DMS 273 (cell line): Measurements from ENCODE around the gene PRIMA1.

ENCODE experiments used
- DNase-seq: peaks from one replicate; lab custom pipeline; 2025; ENCODE audit not compliant: unreplicated experiment; lab: John Stamatoyannopoulos, UW

The PRIMA1 gene

DNA sequence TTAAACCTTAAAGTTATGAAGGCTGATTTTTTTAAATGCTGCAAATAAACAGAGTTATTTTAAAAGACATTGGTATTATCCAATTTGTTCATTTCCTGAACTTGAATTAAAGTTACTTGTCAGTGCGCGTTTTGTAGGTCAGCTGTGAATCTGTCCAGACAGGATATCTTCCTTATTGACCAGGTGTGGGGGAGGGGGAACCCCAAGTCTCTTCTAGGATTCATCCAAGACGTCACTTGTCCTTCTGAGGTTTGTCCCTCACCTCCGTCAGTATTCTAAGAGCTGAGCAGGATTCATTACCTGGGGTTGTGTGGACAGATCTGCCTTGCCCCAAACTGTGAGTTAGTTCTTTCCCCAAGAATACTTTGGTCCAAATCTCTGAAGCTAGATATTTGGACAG, 8.8 kb upstream of the PRIMA1 start:
- DNase-seq = no peak

GRCh38 chr14:93794756-93795155, 6.5 kb upstream of the PRIMA1 start:
- no peak for DNase-seq

DNA sequence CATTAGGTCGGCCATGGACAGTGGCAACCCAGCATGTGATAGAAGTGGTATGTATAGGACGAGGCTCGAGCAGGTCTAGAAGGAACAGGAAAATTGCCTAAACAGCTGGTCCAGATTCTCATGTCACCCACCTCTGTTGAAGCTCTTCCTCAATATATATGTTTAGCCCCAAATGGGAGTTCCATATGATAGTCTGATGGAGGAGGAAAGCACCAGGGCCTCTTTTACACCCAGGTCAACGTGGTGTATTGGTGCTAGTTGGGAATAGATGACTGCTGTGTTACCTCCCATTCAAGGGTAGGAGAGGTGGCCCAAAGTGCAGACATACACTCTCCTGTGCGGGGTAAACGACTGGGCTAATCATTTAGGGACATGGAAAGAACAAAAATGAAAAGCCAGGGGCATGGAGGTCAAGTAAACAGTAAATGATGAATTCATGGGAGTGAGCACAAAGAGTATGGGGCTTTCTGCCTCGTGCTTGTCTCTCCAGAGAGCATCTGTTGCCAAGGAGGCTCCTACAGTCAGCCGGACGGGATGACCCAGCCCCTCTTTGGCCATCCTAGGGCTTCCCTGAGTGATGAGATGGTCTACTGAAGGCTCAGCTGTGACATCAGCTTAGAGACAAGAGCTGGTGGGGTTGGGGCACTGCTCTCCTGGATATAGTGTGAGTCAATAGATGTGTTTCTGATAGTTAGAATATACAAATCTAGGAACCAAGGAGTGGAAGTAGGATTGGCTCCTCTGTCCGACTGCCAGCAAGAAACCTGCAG, 5.5 kb upstream of the PRIMA1 start:
- DNase-seq = no peak

DNA sequence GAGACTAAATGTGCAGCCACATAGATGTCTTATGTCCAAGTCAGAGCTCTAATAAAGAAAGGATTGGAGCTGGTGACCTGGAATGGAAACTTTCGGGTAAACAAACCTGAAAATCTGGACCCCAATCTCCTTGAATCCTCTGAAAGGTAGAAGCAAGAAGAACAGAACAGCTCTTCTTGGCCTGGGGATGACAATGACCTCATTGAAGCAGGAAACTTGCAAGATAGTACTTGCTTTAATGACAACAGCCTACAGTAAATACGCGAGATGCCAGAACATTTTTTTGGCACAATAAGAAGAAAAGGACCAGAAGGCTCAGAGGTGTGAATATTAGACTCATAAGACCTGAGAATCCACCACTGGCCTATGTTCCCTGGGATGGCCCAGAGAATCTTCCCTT, 4.1 kb upstream of the PRIMA1 start:
- no peak for DNase-seq

GRCh38 chr14:93790966-93791365, 2.7 kb upstream of the PRIMA1 start:
- no peak for DNase-seq

DNA sequence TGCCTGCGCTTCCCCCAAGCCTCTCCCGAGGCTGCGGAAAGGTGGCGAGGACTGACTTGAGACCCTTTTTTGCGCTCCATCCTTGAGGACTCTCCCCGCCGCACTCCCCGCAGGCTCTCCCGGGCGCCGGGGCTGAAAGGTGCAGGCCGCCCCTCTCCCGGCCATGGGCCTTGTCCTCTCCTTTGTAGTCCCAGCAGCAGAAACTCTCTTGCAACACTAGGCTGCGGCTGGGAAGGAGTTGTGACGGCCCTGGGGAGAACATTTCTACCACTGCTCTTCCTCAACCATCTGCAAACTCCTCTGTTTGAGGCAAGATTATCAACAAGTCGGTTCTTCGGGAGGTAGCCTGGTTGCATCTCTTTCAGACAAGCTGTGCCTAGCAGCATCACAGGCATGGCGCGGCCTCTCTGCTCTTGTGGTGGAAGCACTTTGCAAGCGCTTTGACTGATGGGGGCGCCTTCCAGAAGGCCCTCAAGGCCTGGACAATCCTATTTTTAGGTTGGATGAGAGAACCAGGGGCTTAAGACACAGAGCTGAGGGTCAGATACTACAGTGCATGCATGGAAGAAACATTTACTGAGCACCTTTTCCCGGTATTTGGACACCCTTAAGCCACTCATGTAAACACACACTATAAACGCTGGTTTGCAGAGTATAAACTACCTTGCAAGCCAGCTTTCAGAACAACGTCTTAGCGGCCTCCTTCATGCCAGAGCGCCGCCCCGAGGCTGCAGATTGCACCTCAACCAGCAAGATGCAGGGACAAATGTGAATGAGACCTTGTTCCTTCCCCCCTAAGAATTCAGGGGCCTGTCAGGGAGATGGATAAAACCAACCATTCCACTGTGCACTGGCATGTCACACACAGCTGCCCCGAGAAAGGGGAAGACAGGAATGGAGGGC, 1.2 kb upstream of the PRIMA1 start:
- DNase-seq = no peak

DNA sequence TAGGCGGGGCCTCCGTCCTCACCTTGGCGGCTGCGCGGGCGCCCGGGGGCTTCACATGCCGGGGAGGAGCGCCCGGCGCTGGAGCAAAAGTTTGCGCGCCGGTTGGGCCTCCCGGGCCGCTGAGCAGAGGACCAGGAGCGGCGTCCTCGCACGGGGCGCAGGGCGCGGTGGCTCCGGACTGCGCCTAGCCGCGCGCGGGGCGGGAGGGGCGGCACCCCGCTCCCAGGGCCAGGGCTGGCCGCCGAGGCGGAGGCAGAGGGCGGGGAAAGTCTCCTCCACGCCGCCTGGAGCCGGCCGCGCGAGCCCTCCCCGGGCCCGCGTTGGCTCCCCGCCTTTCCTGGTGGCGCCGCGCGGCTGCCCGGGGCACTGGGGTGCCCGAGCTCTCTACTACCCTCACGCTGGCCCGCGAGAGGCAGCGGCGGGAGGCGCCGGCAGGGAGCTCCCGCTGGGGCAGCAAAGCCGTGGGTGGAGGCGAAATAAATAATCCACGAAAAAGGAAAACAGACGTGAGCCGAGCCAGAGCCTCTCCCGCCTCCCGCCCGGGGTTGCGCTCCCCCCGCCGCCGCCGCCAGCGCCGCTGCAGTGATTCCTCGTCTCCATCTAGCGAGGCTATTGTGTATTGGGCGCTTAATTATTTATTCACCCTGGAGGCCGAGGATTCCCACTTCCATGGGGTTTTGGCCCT, 400 bp upstream of the PRIMA1 start:
- peak; percentile 91 for DNase-seq

- no peak for DNase-seq
These were observed 606 bp downstream of the PRIMA1 start for GRCh38 chr14:93787465-93788292.

- DNase-seq = no peak
These were observed 2.9 kb downstream of the PRIMA1 start for GRCh38 chr14:93785423-93785822.

DNA sequence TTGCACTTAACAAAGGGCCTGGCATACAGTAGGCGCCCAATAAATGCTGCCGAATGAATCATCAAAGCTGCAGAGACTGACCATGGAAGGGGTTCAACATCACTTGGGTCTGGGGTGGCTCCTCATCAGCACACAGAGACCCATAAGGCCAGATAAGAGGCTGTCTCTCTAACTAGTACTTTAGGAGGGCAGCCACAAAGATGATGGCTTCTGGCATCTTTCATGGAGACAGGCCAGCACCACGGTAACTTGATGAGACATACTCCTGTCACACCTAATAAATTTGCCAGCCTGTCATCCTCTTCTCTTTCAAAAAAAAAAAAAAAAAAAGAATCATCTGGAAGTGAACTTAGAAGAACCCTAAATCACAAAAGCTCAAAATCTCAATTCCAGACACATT, 3.4 kb downstream of the PRIMA1 start:
- DNase-seq = no peak

DNA sequence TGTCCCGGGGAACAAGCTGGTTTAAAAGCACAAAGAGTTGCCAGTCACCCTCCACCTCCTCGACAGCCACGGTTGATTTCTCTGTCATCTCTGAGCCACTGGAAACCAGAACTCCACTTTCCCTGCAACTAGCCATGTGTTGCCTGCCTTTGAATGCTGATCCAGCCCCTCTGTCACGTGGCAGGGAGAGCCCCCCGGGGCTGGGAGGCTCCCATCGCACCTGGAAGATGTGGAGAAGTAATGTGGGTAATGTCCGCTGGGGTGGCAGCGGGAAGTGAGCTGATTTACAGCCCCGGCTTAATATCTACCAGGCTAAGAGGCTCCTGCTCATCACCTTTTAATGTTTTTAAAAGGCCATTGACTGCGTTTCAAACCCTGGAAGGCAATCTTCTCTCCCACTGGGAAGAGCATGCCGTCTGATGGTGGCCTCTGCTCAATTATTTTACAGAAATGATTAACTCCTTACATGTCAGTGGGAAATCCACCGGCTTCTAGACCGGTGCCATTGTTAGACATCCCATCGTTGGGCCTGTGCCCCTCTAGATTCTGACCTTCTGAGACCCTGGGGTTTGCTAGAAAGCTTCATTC, 7.4 kb downstream of the PRIMA1 start:
- DNase-seq = no peak

DNA sequence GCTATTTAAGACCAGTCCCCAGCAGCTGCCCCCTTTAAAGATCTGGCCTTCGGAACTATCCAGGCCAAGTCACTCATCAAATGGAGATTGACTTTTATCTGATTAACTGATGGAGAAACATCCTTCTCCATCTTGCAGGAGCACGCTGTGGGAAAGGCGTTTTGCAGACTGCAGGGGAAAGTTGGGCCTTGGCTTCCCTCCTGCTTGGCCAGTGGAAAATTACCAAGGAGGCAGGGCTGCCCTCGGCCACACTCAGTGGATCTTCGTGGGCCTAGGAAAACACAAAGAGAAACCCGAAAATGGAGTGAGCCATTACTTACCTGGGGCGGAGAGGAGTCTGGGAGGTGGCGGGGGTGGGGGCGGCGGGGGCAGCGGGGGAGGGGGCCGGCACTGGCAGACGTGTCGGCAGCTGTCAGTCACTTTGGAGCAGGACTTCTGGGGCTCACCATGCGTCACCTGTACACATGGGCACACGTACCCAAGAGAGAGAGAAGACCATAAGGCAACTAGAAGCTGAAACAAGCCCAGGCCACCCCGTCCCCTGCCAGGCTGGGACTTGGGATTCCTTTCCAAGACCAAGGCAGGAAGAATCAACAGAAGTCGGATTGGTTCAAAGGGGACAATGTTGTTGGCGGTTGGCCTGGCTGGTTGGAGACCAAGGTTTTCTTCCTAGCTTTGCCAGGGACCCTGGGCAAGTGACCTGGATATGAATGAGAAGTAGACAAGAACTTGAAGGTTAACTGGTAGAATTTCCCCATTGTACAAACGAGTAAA, 9.2 kb downstream of the PRIMA1 start:
- no peak for DNase-seq

DNA sequence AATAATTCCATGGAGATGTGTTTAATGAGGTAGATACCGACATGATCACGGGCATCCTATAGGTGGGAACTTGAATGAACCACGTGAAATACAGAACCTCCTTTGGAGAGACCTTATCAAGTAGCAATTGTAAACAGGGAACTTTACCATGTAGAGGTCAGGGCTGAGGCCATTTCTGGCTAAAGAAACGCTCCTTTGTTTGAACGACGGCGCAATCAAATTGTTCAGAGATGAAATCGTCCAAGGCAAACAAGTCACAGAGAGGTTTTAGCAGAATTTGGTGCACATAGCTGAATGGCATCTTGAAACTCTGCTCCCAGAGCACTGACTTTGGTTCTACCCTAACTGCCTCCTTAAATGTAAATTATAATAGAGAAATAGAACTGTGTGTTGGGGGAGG, 9.8 kb downstream of the PRIMA1 start:
- no peak for DNase-seq

DNA sequence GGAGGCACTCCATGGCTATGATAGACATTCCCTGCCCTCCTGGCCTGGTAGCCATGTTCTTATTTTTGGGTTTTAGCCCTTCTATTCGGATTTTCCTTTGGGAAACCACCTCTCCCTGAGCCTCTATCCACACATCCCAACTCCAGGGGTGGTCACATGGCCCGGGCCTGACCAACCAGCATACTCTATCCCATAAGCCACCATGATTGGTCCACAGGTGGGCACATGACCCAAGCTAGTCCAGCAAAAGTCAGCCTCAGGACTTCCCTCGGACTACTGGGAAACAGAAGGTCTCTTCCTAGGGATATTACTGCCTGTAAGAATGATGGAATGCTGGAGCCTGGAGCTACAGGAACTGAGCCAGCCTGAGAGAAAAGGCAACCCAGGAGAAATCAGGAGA, 12.5 kb downstream of the PRIMA1 start:
- DNase-seq = no peak

DNA sequence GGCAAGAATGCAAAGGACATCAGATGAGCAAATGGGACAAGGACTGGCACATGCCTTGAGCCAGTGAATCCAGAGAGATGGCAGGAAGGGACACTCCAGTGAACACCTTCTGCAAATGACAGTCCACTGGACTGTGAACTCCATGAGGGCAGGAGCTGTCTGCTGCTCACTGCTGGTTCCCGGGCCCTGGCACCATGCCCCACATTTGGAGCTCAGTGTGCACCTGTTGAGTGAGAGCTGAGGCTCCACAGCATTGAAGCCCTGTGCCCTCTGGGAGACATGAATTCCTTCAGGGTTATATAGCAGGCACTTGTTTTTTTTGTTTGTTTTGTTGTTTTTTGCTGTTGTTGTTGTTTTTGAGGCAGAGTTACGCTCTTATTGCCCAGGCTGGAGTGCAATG, 13.1 kb downstream of the PRIMA1 start:
- no peak for DNase-seq

DNA sequence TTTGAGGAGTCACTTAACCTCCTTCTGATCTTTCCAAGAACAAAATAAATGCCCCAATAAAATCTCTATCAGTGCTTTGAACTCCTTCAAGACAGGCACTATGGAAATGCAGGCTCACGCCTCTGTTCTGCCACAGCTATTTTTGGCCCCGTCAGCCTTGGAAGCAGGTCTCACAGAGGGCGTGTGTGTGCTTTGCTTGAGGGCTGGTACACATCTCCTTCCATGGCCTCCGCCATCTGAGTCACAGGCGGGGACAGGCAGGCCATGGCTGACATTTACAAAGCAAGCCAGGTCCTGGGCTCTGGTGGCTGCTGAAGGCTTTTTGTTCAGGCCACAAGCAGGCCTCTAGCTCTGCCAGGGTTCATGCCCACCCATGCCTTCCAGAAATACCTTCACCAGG, 16.0 kb downstream of the PRIMA1 start:
- no peak for DNase-seq

DNA sequence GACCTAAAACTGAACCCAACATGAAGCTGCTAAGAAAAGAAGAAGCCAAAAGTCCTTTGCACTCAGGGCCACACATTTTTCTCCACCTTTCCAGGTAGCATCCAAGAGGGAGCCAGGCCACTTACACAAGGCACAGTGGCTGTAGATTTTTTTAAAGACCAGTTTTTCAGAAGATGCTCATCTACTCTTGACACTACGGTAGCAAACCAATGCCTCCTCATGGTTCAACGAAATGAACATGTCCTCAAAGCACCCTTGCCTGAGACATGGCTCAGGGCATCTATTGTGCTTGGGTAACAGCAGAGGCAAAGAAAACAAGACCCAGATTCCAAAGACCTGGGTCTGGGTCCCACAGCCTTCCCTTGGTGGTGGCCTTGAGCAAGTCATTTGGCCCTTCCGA, 22.3 kb downstream of the PRIMA1 start:
- no peak for DNase-seq

GRCh38 chr14:93765155-93765554, 23.1 kb downstream of the PRIMA1 start:
- DNase-seq = no peak

DNA sequence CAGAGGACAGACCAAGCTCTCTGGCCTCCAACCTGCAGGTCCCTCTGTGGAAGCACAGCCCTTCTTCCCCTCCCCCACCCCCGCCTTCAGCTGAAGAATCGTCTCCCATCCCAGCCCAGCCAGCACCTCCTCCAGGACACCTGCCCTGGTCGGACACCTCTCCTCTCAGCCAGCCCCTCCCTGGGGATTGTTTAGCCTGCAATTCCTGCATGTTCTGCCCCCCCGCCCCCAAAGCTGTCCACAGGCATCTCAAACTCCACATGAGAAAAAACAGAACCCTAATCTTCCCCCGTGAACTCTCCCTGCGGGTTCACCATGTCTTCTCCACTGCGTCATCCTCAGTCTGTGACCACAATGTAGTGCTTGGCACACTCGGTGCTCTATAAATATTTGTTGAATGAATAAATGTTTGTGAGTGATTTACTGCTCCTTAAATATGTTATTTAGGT, 24.1 kb downstream of the PRIMA1 start:
- no peak for DNase-seq
